GM19025 (cell line): ENCODE data around the gene KIF3A.

ENCODE experiments used
- ATAC-seq: cut with Tn5 transposase; IDR thresholded peaks from one replicate; pipeline ENCODE4 v1.9.1; 2021; ENCODE audit warnings: mild to moderate bottlenecking, low read depth, moderate library complexity; ENCODE audit not compliant: unreplicated experiment

The KIF3A gene

GRCh38 chr5:132646583-132647266 is 90.6 kb downstream of the KIF3A start:
- ATAC-seq = no peak

GRCh38 chr5:132644177-132644576 is 93.2 kb downstream of the KIF3A start:
- ATAC-seq = no peak
